A549 (cell line): Measurements from ENCODE around the gene TTC32. TPM values are rescaled to one million over a fixed set of nuclear protein-coding genes. Genes with fewer than 3 reads are reported as not detected.
"Not testable (repeated sequence)": the region's sequence is repeated elsewhere in the genome, so short reads cannot be mapped to it uniquely, and the experiment has no call there.

Experiments used
- ATAC-seq, 2 experiments: fragments of 200-7000 bp in 1 of 2; fragments of >200 bp in 1 of 2; cut with Nextera tagmentation in 1 of 2; cut with Tn5 transposase in 1 of 2; 3 replicates each; pipeline versions ENCODE4 v1.8.0 to v1.9.1; 2018 to 2020; ENCODE audit warnings: mild to moderate bottlenecking in 1 of 2, moderate library complexity in 1 of 2
- CTCF ChIA-PET: fragments of 300-600 bp; sonication (Branson Sonifier 250); formaldehyde crosslinking; extraction: SDS; loops from one replicate; lab custom pipeline; 2021; ENCODE audit warnings: antibody characterized with exemption, inconsistent platforms; lab: Yijun Ruan, JAX
- POLR2A ChIA-PET: fragments of 350-600 bp; formaldehyde crosslinking; extraction: SDS; loops from one replicate; lab custom pipeline; 2021; ENCODE audit warnings: antibody characterized with exemption, inconsistent platforms; lab: Yijun Ruan, JAX
- DNase-seq, 2 experiments: peaks; one replicate each; pipeline versions ENCODE4 v3.0.0 to v3.0.0-alpha.2; 2011 to 2016; ENCODE audit warnings: low read depth in 1 of 2, low spot score in 1 of 2
- FAIRE-seq: peaks from 2 replicates; lab custom pipeline; 2011; peaks lifted over from hg19 to GRCh38; lab: Jason Lieb, UNC
- H3K27ac ChIP-seq, 2 experiments: fragments of >200 bp; sonication (Bioruptor Twin); formaldehyde crosslinking; 3 replicates each; pipeline ENCODE4 v1.5.1; 2016 to 2017
- H3K4me1 ChIP-seq: fragments of >200 bp; sonication (Bioruptor Twin); formaldehyde crosslinking; 3 replicates; pipeline ENCODE4 v1.6.1; 2016
- H3K4me2 ChIP-seq: fragments of >200 bp; sonication (Bioruptor Twin); formaldehyde crosslinking; 3 replicates; pipeline ENCODE4 v1.6.1; 2016
- H3K4me3 ChIP-seq: fragments of >200 bp; sonication (Bioruptor Twin); formaldehyde crosslinking; 3 replicates; pipeline ENCODE4 v1.5.1; 2016
- H3K9me3 ChIP-seq: fragments of >200 bp; sonication (Bioruptor Twin); formaldehyde crosslinking; 3 replicates; pipeline ENCODE4 v1.6.1; 2016
- CBX2 ChIP-seq: fragments of 200-600 bp; sonication (generic); IDR thresholded peaks from 2 replicates; pipeline ENCODE4 v1.6.1; 2016; ENCODE audit warnings: low read depth, mild to moderate bottlenecking, borderline replicate concordance
- CHD2 ChIP-seq: fragments of 150-350 bp; IDR thresholded peaks from 2 replicates; pipeline ENCODE4 v1.6.1; 2014; ENCODE audit warnings: low read length; ENCODE audit not compliant: partially characterized antibody
- EHMT2 ChIP-seq: fragments of 200-600 bp; sonication (generic); IDR thresholded peaks from 2 replicates; pipeline ENCODE4 v1.6.1; 2016; ENCODE audit warnings: antibody characterized with exemption, low read depth, mild to moderate bottlenecking, moderate library complexity
- ESRRA ChIP-seq: fragments of 150-350 bp; IDR thresholded peaks from 2 replicates; pipeline ENCODE4 v1.6.1; 2014; ENCODE audit warnings: mild to moderate bottlenecking, low read length, borderline replicate concordance
- HDAC2 ChIP-seq: fragments of 200-600 bp; sonication (generic); IDR thresholded peaks from 2 replicates; pipeline ENCODE4 v1.6.1; 2016
- HEYL ChIP-seq: fragments of 250-450 bp; sonication (Bioruptor Pico); IDR thresholded peaks from 2 replicates; pipeline ENCODE4 v1.8.0; 2021; ENCODE audit warnings: mild to moderate bottlenecking, moderate library complexity
- HOXA7 ChIP-seq: fragments of 250-450 bp; sonication (Bioruptor Pico); IDR thresholded peaks from 2 replicates; pipeline ENCODE4 v1.5.0; 2020; ENCODE audit warnings: mild to moderate bottlenecking, moderate library complexity
- HOXB5 ChIP-seq: fragments of 250-450 bp; sonication (Bioruptor Pico); IDR thresholded peaks from 2 replicates; pipeline ENCODE4 v1.5.0; 2020; ENCODE audit warnings: mild to moderate bottlenecking, moderate library complexity
- POLR2A ChIP-seq: IDR thresholded peaks from 2 replicates; pipeline ENCODE4 v1.6.1; 2012; ENCODE audit warnings: mild to moderate bottlenecking, low read length
- RAD21 ChIP-seq, 2 experiments: fragments of >200 bp in 1 of 2; sonication (Bioruptor Twin) in 1 of 2; formaldehyde crosslinking in 1 of 2; IDR thresholded peaks in 1 of 2; conservative IDR thresholded peaks in 1 of 2; 2 replicates in 1 of 2; 3 replicates in 1 of 2; pipeline ENCODE4 v1.6.1; 2012 to 2018; ENCODE audit warnings: inconsistent platforms in 1 of 2
- TP53 ChIP-seq: fragments of 250-450 bp; sonication (Bioruptor Pico); IDR thresholded peaks from 2 replicates; pipeline ENCODE4 v1.5.0; 2021; ENCODE audit warnings: mild to moderate bottlenecking, moderate library complexity
- WGBS: methylation state at CpG from one replicate; pipeline ENCODE4 v1.1.6; 2017; ENCODE audit errors: missing lambda C conversion rate; 5-methylcytosine and 5-hydroxymethylcytosine counted together
- polyA plus RNA-seq, 4 experiments: library from polyadenylated mRNA; depleted of rRNA in 3 of 4; stranded (reverse); fragments of >200 nt; fragmentation: RNase III in 1 of 4; extraction: RNeasy Plus Mini Kit Qiagen cat#74134 plus additional on column Dnase treatment in 1 of 4; gene quantifications; 2 replicates in 3 of 4; 3 replicates in 1 of 4; pipeline ENCODE4 v1.2.3, GENCODE V29; 2011 to 2017
- TF ChIP-seq, protein P1 (sequence below): fragments of 250-450 bp; sonication (Bioruptor Pico); IDR thresholded peaks from 2 replicates; pipeline ENCODE4 v1.5.0; 2021; ENCODE audit warnings: mild to moderate bottlenecking, moderate library complexity, borderline replicate concordance
- TF ChIP-seq, protein P2 (sequence below): fragments of 200-600 bp; sonication (generic); IDR thresholded peaks from 2 replicates; pipeline ENCODE4 v1.6.1; 2016; ENCODE audit warnings: antibody characterized with exemption, mild to moderate bottlenecking, moderate library complexity
- TF ChIP-seq, protein P3 (sequence below): fragments of >200 bp; sonication (Bioruptor Twin); formaldehyde crosslinking; IDR thresholded peaks from 3 replicates; pipeline ENCODE4 v1.5.1; 2016

TTC32 gene
- polyA plus RNA-seq, 2 of the 4 experiments (the other 2 are of a cell fraction) = 22.4 to 37.1 TPM

DNA sequence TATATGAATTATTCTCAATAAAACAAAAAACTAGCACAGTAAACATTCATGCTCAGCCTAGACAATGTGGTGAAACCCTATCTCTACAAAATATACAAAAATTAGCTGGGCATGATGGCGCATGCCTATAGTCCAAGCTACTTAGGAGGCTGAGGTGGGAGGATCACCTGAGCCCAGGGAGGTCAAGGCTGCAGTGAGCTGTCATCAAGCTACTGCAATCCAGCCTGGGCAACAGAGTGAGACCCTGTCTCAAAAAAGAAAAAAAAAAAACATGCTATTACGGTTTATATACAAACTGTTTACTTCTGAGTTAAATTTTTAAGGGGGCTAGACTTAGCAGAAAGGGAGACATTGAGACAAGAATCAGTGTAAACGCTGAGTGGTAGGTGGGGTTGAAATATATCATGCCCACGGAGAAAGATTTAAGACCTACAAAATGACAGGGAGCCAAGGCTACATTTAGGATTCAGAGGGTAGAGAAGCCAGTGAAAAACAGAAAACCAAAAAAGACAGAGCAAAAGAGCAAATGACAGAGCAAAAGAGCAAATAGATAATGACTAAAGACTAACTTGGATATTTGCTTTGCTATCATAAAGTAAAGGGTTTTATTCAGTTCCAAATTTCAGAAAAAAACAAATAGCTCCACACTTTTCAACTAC is 7.5 kb downstream of the TTC32 start:
- FAIRE-seq = no peak
- Histone ChIP-seq H3K9me3 (no peaks in the 10 kb centered on the region), H3K27ac (no peak overlapping the region), H3K4me1 (peaks cover 25% of the 10 kb centered on the region; the same call in 2 of the 3 replicates), H3K4me2 (no peak overlapping the region), H3K4me3 (no peak overlapping the region)
- TF ChIP-seq EHMT2 (no peak), CHD2 (no peak), HOXA7 (CRISPR knock-in tag) (no peak), RAD21 (conservative IDR thresholded peaks at IDR 0.05 in 1 of 2, IDR thresholded peaks at IDR 0.05 in 1 of 2) (no peak), POLR2A (no peak), CBX2 (no peak), TP53 (no peak), HEYL (CRISPR knock-in tag) (no peak), ESRRA (no peak), HOXB5 (CRISPR knock-in tag) (no peak), HDAC2 (no peak)
- TF ChIP-seq, protein P1, sequence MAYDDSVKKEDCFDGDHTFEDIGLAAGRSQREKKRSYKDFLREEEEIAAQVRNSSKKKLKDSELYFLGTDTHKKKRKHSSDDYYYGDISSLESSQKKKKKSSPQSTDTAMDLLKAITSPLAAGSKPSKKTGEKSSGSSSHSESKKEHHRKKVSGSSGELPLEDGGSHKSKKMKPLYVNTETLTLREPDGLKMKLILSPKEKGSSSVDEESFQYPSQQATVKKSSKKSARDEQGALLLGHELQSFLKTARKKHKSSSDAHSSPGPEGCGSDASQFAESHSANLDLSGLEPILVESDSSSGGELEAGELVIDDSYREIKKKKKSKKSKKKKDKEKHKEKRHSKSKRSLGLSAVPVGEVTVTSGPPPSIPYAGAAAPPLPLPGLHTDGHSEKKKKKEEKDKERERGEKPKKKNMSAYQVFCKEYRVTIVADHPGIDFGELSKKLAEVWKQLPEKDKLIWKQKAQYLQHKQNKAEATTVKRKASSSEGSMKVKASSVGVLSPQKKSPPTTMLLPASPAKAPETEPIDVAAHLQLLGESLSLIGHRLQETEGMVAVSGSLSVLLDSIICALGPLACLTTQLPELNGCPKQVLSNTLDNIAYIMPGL (CRISPR knock-in tag) = no peak
- TF ChIP-seq, protein P2, sequence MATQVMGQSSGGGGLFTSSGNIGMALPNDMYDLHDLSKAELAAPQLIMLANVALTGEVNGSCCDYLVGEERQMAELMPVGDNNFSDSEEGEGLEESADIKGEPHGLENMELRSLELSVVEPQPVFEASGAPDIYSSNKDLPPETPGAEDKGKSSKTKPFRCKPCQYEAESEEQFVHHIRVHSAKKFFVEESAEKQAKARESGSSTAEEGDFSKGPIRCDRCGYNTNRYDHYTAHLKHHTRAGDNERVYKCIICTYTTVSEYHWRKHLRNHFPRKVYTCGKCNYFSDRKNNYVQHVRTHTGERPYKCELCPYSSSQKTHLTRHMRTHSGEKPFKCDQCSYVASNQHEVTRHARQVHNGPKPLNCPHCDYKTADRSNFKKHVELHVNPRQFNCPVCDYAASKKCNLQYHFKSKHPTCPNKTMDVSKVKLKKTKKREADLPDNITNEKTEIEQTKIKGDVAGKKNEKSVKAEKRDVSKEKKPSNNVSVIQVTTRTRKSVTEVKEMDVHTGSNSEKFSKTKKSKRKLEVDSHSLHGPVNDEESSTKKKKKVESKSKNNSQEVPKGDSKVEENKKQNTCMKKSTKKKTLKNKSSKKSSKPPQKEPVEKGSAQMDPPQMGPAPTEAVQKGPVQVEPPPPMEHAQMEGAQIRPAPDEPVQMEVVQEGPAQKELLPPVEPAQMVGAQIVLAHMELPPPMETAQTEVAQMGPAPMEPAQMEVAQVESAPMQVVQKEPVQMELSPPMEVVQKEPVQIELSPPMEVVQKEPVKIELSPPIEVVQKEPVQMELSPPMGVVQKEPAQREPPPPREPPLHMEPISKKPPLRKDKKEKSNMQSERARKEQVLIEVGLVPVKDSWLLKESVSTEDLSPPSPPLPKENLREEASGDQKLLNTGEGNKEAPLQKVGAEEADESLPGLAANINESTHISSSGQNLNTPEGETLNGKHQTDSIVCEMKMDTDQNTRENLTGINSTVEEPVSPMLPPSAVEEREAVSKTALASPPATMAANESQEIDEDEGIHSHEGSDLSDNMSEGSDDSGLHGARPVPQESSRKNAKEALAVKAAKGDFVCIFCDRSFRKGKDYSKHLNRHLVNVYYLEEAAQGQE = no peak
- TF ChIP-seq, protein P3, sequence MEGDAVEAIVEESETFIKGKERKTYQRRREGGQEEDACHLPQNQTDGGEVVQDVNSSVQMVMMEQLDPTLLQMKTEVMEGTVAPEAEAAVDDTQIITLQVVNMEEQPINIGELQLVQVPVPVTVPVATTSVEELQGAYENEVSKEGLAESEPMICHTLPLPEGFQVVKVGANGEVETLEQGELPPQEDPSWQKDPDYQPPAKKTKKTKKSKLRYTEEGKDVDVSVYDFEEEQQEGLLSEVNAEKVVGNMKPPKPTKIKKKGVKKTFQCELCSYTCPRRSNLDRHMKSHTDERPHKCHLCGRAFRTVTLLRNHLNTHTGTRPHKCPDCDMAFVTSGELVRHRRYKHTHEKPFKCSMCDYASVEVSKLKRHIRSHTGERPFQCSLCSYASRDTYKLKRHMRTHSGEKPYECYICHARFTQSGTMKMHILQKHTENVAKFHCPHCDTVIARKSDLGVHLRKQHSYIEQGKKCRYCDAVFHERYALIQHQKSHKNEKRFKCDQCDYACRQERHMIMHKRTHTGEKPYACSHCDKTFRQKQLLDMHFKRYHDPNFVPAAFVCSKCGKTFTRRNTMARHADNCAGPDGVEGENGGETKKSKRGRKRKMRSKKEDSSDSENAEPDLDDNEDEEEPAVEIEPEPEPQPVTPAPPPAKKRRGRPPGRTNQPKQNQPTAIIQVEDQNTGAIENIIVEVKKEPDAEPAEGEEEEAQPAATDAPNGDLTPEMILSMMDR = no peak
- ChIA-PET CTCF (interaction anchor here (0.6 kb wide), 2 partner anchors 432 to 947 kb away, joined by 3 to 4 read pairs; no protein-coding TSS in a partner anchor), POLR2A (no interaction called here)
- DNase-seq = no peak
- WGBS = 83% methylated on average over 4 of the region's 4 CpGs
- ATAC-seq = no peak

DNA sequence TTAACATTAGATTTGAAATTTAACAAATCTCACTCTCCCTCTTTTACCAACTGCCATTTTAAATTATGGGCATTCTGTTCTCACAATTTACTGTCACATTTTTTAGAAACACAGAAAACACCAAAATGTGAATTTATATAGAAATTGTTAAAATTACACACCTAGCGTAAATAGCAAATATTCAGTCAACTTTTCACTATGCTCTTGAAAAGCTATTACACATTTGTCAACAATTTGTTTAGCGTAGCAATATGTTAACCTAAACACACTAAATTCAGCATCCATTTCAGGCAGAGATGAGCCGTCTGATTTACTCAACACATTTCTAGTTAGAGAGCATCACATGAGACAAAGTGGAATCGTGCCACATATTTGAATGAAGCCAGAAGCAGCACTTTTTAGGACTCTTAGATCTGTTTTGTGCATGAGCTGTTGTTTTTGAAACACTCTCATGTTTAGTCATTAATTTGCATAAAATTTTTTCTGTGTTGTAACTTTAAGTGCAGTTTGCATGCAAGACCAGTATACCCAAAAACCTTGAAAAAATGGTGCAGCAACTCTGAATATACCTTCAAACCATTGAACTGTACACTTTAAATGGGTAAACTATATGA is 8.2 kb downstream of the TTC32 start:
- DNase-seq = no peak
- Histone ChIP-seq H3K9me3 (no peaks in the 10 kb centered on the region), H3K27ac (no peak overlapping the region), H3K4me1 (peaks cover 19% of the 10 kb centered on the region; the same call in 2 of the 3 replicates), H3K4me3 (no peak overlapping the region), H3K4me2 (no peak overlapping the region)
- 91% methylated on average over 4 of the region's 4 CpGs for WGBS
- POLR2A ChIA-PET = interaction anchor here (1.2 kb wide), 1 partner anchor 8 kb away, joined by 7 read pairs; no protein-coding TSS in a partner anchor
- peak; percentile 88 for FAIRE-seq
- no peak for ATAC-seq
- TF ChIP-seq, protein P2 = no peak
- CTCF ChIA-PET = interaction anchor here (0.6 kb wide), 1 partner anchor 432 kb away, joined by 4 read pairs; no protein-coding TSS in a partner anchor

DNA sequence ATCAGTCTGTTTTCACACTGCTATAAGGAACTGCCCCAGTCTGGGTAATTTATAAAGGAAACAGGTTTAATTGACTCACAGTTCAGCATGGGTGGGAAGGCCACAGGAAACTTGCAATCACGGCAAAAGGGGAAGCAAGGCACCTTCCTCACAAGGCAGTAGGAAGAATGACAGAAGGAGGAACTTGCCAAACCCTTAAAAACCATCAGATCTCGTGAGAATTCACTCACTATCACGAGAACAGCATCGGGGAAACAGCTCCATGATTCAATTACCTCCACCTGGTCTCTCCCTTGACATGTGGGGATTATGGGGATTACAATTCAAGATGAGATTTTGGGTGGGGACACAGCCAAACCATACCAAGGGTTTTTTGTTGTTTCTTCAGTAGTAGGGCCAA is 9.8 kb downstream of the TTC32 start:
- H3K27ac ChIP-seq, FAIRE-seq, ATAC-seq, H3K4me1 ChIP-seq, CTCF ChIA-PET, H3K9me3 ChIP-seq, H3K4me3 ChIP-seq, H3K4me2 ChIP-seq, POLR2A ChIA-PET, DNase-seq: not testable (repeated sequence)
- 78% methylated on average over 4 of the region's 4 CpGs for WGBS
